HG02852 (cell line): ENCODE results near the gene MRPS22.
A peak's percentile ranks its signal among the peaks of the same experiment; 100 is the strongest.
"Not testable (repeated sequence)": the region's sequence is repeated elsewhere in the genome, so short reads cannot be mapped to it uniquely, and the experiment has no call there.

Experiments used
- ATAC-seq: cut with Tn5 transposase; IDR thresholded peaks from one replicate; pipeline ENCODE4 v1.9.1; 2021; ENCODE audit warnings: mild to moderate bottlenecking, moderate library complexity; ENCODE audit not compliant: unreplicated experiment

The MRPS22 gene

GRCh38 chr3:139389552-139390368 is 45.9 kb downstream of the MRPS22 start, which contains the start of gene COPB2:
TSS of gene COPB2 (minus strand) at chr3:139389647. CDS start at chr3:139389550, 97 bp downstream.
- peak; percentile 98 for ATAC-seq

GRCh38 chr3:139394116-139394515 is 50.3 kb downstream of the MRPS22 start:
- ATAC-seq = no peak

- ATAC-seq = no peak
Measured at GRCh38 chr3:139396707-139397106, 52.9 kb downstream of the MRPS22 start.

GRCh38 chr3:139401155-139401554 is 57.3 kb downstream of the MRPS22 start:
- ATAC-seq = not testable (repeated sequence)
